ENCODE data around the gene FSTL4. TPM values are rescaled to one million over a fixed set of nuclear protein-coding genes. Genes with fewer than 3 reads are reported as not detected.

Gene FSTL4
- polyA plus RNA-seq, 1 donor (not counting 4 experiments of a cell fraction or from before 2014, with no cell fraction given): 1.7 TPM

GRCh38 chr5:133521801-133522200 is 90.5 kb downstream of the FSTL4 start:
- Histone ChIP-seq H4K20me1 (ENCODE audit: control insufficient read depth, extremely low read depth, insufficient read depth, low read length) (no peaks in the 10 kb centered on the region), H3K9me1 (ENCODE audit: control insufficient read depth, extremely low read depth, insufficient read depth, low read length) (no peaks in the 10 kb centered on the region), H3K9me3 (ENCODE audit: control insufficient read depth, low read depth, low read length) (no peaks in the 10 kb centered on the region), H3K9ac (ENCODE audit: control insufficient read depth, extremely low read depth, insufficient read depth, low read length) (no peak overlapping the region), H3K79me2 (ENCODE audit: control insufficient read depth, insufficient read depth, low read length) (no peaks in the 10 kb centered on the region), H3K4me3 (ENCODE audit: control insufficient read depth in 2 of 3, extremely low read depth in 1 of 3, insufficient read depth in 2 of 3, low read depth in 1 of 3, low read length in 3 of 3) (no peak overlapping the region), H3K4me1 (ENCODE audit: control insufficient read depth, extremely low read depth, insufficient read depth, low read length) (no peaks in the 10 kb centered on the region), H3K27me3 (ENCODE audit: control insufficient read depth, extremely low read depth, insufficient read depth, low read length) (peaks cover 11% of the 10 kb centered on the region), H3K4me2 (ENCODE audit: control insufficient read depth, extremely low read depth, insufficient read depth, low read depth, low read length) (no peak overlapping the region), H3K27ac (ENCODE audit: control insufficient read depth, insufficient read depth, low read length) (no peak overlapping the region), H3K36me3 (ENCODE audit: control insufficient read depth in 2 of 2, extremely low read depth in 1 of 2, insufficient read depth in 2 of 2, low read length in 2 of 2) (no peaks in the 10 kb centered on the region), H2AFZ (ENCODE audit: control insufficient read depth, low read length) (no peak overlapping the region)
- dilution Hi-C loops (cut with MboI; ENCODE audit: extremely low pct_ligation_motif_present, low sequenced_read_pairs): no loop called here
- TF ChIP-seq CTCF (optimal IDR thresholded peaks at IDR 0.05 in 1 of 3, IDR thresholded peaks at IDR 0.05 in 1 of 3, conservative IDR thresholded peaks at IDR 0.05 in 1 of 3; ENCODE audit: extremely low read depth in 1 of 3, insufficient read depth in 2 of 3, low read length in 3 of 3): no peak
- no peak for TF ChIP-seq EZH2 (IDR thresholded peaks at IDR 0.05; ENCODE audit: low read length)
- FAIRE-seq (no peak), DNase-seq (ENCODE audit: low read depth, low spot score) (no peak)

DNA sequence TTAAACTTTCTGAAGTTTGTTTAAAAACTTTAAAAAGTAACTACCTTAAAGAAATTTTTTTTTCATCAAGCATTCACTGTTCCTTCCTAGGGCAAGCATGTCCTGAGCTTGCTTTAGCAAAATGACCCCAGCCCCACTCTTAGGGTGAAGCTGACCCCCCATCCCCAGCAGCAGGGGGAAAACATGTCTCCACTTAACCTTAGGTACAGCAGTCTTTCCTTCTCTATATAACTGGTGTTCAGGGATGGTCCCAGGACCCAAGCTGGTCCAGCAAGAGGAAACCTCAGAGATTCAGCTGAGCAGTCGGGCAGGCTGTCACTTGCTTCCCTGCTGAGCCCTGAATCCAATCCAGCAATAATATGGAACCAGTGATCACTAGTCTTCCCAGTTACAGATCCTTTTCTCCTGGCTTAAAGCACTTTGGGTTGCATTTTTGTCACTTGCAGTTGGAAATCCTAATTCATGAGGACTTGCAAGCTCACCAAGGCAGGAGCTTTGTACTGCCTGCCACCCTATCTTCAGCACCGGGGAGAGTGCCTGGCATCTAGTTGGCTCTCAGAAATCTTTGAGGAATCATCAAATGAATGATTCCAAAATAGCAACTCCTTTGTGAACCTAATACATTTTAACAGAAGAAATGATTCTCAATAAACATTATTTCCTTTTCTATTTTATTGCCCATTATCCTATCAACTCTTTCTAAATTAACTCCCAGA is 91.2 kb downstream of the FSTL4 start:
- H4K20me1 ChIP-seq (ENCODE audit: control insufficient read depth, extremely low read depth, insufficient read depth, low read length): no peaks in the 10 kb centered on the region

More for the DNA sequence above, 91.2 kb downstream of the FSTL4 start:
- Histone ChIP-seq H3K36me3 (ENCODE audit: control insufficient read depth in 2 of 2, extremely low read depth in 1 of 2, insufficient read depth in 2 of 2, low read length in 2 of 2) (no peaks in the 10 kb centered on the region), H3K27ac (ENCODE audit: control insufficient read depth, insufficient read depth, low read length) (no peak overlapping the region), H3K27me3 (ENCODE audit: control insufficient read depth, extremely low read depth, insufficient read depth, low read length) (peaks cover 11% of the 10 kb centered on the region), H3K4me1 (ENCODE audit: control insufficient read depth, extremely low read depth, insufficient read depth, low read length) (no peaks in the 10 kb centered on the region), H2AFZ (ENCODE audit: control insufficient read depth, low read length) (no peak overlapping the region), H3K9me3 (ENCODE audit: control insufficient read depth, low read depth, low read length) (no peaks in the 10 kb centered on the region), H3K4me3 (ENCODE audit: control insufficient read depth in 2 of 3, extremely low read depth in 1 of 3, insufficient read depth in 2 of 3, low read depth in 1 of 3, low read length in 3 of 3) (no peak overlapping the region), H3K4me2 (ENCODE audit: control insufficient read depth, extremely low read depth, insufficient read depth, low read depth, low read length) (no peak overlapping the region), H3K79me2 (ENCODE audit: control insufficient read depth, insufficient read depth, low read length) (no peaks in the 10 kb centered on the region), H3K9ac (ENCODE audit: control insufficient read depth, extremely low read depth, insufficient read depth, low read length) (no peak overlapping the region), H3K9me1 (ENCODE audit: control insufficient read depth, extremely low read depth, insufficient read depth, low read length) (no peaks in the 10 kb centered on the region)
- FAIRE-seq (no peak), DNase-seq (ENCODE audit: low read depth, low spot score) (no peak)
- TF ChIP-seq CTCF (optimal IDR thresholded peaks at IDR 0.05 in 1 of 3, IDR thresholded peaks at IDR 0.05 in 1 of 3, conservative IDR thresholded peaks at IDR 0.05 in 1 of 3; ENCODE audit: extremely low read depth in 1 of 3, insufficient read depth in 2 of 3, low read length in 3 of 3) (no peak), EZH2 (IDR thresholded peaks at IDR 0.05; ENCODE audit: low read length) (no peak)
- dilution Hi-C loops (cut with MboI; ENCODE audit: extremely low pct_ligation_motif_present, low sequenced_read_pairs): no loop called here

Measured in keratinocyte (primary cell).